NCI-H526 treated with DMSO at 0.1 percent for 48 hours (cell line): Measurements from ENCODE around the gene CELA2A.
"Not testable (repeated sequence)": the region's sequence is repeated elsewhere in the genome, so short reads cannot be mapped to it uniquely, and the experiment has no call there.

ENCODE experiments used
- DNase-seq: peaks from one replicate; lab custom pipeline; 2025; lab: John Stamatoyannopoulos, UW

The CELA2A gene

DNA sequence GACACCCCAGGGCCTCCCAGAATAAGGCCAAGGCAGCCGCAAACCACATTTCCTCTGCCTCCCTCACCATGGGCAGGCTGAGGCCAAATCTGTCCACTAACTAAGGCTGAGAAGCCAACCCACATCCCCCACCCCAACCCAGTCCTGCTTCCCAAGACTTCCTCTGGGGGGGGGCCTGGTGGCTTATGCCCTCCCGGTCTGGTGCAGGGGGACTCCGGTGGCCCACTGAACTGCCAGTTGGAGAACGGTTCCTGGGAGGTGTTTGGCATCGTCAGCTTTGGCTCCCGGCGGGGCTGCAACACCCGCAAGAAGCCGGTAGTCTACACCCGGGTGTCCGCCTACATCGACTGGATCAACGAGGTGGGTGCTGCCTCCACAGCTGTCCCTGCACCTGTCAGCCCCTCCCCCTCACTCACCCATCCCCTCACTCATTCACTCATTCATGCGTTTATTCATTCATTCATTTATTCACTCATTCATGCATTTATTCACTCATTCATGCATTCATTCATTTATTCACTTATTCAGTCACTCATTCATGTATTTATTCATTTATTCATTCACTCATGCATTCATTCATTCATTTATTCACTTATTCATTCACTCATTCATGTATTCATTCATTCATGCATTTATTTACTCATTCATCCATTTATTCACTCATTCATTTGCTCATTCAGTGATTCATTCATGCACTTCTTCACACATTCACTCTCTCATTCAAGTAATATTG is 11.0 kb upstream of the CELA2A start:
- no peak for DNase-seq

DNA sequence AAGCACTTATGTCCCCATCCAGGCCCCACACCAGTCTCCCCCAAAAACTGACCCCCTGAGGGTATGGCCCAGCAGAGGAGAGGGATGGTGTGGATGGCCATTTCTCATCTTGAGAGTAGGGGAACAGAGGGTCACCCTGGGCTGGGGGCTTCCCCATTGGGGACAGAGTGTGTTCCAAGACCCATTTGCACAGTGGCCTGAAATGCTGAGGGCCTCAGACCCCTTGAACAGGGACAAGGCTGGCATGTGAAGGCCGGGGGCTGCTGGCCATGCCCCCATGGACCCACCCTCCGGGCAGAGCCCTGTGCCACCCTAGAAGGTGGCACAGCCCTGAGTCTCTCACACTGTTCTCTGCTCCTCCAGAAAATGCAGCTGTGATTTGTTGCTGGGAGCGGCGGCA is 10.3 kb upstream of the CELA2A start:
- no peak for DNase-seq

DNA sequence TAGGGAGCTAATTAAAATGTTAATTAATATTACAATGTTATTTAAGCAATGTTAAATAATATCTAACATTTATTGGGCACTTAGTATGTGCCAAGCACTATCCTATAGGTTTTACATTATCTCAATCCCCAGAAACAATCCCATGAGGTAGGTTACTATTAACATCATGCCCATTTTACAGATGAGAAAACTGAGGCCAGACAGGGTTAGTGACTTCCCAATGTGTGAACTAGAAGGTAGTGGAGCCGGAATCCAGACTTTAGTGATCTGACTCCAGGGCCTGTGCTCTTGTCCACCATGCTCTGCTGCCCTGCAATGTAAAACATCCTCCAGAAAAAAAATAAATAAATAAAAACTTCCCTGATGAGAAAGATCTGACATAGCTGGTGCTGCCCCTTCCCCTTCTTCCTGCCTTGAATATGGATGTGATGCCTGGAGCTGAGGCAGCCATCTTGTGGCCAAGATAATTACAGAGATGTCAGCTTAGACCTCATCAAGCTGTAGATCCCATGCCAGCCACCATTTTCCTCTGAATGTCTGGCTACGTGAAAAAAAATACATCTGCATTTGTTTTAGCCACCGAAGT is 7.6 kb upstream of the CELA2A start:
- no peak for DNase-seq

DNA sequence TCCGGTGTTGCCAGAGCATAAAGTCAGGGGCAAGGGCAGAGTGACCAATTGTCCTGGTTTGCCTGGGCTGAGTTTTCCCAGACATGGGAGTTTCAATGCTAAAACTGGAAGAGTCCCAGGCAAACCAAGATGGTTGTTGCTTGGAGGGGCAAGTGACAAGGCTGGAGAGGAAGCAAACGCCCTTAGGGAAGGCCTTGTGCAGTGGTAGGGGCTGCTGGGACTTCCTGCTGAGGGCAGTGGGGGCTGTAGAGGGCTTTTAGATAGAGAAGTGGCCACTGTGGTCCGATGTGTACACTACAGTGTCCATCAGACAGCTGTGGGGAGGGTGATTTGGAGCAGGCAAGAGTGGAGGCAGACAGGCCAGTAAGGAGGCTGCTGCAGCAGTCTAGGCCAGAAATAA is 7.0 kb upstream of the CELA2A start:
- no peak for DNase-seq

DNA sequence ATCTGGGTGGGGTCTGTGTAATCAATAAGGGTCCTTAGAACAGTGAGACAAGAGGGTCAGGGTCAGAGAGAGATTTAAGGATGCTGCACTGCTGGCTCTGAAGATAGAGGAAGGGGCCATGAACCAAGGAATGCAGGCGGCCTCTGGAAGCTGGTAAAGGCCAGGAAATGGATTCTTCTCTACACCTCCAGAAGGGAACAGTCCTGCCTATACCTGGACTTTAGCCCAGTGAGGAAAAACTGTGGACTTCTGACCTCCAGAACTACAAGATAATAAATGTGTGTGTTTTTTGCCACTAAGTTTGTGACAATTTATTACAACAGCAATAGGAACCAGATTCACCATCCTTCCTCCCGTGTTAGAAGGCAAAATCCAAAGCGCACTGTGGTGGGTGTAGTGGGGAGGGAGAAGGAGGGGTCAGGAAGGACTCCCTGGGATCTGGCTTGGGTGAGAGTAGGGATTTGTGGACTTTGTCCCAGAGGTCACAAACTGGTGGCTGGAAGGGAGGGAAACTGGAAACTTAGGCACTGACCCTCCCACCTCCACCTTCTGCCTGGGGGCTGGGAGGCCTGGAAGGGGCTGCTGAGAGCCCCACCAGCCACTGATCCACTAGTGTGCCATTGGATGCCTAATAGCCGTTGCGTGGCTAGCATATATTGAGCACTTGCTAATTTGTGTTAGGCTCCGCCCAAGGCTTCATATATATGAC is 5.4 kb upstream of the CELA2A start:
- no peak for DNase-seq

DNA sequence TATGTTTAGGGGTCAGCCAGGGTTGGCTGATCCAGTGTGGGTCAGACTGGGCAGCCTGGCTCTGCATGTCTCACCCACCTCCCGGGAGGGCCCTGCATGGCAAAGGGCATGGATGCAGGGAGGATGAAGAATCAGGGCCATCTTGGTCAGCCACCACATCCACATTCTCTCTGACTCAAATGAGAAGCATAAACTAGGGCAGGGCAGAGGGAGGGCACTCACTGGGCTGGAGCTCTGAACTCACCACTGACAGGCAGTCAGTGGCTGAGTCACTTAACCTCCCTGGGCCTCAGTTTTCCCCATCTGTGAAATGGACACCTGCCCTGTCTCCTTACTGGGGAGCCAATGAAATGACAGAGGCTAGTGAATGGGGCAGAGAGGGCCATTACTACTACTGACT is 4.3 kb upstream of the CELA2A start:
- DNase-seq = no peak

DNA sequence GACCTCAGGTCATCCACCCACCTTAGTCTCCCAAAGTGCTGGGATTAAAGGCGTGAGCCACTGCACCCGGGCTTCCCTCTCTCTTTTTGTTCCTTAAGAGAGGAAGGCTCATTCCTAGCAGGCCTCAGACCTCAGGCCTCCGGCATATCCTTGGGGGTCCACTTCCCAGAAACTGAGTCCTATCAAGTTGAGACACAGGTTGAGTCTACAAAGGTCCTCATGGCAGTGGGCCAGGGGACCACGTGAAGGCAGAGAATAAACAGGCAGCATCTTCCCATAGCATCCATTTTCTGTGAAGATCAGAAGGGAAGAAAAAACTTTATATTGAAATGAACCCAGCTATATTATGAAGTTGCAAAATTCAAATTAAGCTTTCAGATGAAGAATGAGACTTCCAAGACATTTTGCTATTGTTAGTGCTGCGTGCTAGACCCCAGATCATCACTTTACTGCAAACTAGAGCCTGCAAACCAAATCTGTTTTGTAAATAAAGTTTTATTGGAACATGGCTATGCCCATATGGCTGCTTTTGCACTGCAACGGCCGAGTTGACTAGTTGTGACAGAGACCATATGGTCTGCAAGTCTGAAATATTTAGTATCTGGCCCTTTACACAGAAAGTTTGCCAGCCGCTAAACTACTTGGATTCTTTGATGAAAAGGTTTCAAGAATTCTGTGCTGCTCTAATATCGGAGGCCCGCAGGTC is 3.5 kb upstream of the CELA2A start:
- DNase-seq = no peak

DNA sequence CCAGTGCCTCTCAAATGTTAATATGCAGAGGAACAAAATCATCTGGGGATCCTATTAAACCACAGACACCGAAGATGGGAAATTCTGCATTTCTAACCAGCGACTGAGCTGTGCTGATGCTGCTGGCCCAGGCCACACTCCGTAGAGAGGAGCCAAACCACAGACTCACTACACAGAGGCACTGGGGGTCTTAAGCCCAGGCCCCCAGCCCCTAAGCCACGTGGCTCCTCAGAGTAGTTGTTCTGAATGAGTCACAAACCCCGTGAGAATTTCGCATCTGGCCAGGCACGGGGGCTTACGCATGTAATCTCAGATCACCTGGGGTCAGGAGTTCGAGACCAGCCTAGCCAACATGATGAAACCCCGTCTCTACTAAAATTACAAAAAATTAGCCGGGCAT is 2.8 kb upstream of the CELA2A start:
- no peak for DNase-seq

DNA sequence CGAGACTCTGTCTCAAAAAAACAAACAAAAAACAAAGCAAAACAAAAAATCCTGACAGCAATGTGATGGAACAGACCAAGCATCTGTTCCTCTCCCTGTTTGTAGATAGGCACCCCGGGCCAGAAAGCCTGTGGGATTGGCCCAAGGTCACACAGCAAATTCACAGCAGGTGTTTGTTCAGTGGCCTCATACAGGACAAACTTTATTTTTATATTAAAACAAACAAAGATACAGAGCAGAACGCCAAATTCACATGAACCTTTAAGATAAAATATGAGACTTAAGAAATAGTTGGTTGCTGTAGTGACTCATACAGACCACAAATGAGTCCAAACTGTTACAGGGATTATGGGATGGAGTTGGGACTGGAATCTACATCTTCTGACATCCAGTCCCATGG is 2.3 kb upstream of the CELA2A start:
- no peak for DNase-seq

DNA sequence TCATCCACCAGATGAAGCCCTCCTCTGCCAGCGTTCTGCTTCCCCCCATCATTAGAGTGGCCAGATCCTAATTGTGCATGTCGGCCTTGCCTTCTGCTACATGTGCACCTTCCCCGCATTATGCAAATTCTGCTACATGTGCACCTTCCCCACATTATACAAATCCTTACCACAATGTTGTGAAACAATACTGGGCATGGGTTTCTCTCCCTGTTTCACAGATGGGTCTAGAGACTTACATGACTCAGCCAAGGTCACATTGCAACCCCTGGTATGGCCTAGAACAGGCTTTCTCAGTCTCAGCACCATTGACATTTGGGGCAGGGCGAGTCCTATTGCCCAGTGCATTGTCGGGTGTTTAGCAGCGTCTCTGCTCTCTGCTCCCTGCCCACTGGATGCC is 1.0 kb upstream of the CELA2A start:
- DNase-seq = peak; percentile 81

DNA sequence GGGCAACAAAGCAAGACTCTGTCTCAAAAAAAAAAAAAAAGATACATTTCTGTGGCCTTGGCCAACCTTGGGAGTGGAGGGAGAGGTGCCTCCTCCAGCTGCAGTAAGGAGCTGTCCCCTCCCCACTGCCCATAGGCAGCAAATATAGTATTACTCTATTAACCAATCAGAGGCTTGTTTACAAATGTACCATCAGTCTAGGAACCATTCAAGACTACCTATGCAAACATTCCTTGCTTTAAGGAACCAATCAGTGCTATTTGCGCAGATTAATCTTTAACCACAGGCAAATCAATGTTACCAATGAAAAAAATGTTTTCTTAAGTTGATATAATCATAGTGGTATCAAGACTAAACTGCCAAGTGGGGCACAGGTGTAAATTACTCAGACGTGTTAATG is 1.1 kb downstream of the CELA2A start:
- no peak for DNase-seq

DNA sequence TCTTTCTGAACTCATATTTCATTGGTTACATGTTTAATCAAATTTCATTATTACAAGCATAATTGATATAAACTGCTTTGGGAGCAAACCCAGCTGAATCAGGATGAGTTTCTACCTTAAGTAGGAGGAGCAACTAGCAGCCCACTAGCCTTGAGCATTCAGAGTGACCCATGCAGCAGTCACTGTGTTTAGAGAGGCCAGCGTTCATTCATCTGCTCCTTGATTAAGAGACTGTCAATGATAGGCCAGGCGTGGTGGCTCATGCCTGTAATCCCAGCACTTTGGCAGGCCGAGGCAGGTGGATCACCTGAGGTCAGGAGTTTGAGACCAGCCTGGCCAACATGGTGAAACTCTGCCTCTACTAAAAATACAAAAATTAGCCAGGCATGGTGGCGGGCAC is 1.9 kb downstream of the CELA2A start:
- not testable (repeated sequence) for DNase-seq

DNA sequence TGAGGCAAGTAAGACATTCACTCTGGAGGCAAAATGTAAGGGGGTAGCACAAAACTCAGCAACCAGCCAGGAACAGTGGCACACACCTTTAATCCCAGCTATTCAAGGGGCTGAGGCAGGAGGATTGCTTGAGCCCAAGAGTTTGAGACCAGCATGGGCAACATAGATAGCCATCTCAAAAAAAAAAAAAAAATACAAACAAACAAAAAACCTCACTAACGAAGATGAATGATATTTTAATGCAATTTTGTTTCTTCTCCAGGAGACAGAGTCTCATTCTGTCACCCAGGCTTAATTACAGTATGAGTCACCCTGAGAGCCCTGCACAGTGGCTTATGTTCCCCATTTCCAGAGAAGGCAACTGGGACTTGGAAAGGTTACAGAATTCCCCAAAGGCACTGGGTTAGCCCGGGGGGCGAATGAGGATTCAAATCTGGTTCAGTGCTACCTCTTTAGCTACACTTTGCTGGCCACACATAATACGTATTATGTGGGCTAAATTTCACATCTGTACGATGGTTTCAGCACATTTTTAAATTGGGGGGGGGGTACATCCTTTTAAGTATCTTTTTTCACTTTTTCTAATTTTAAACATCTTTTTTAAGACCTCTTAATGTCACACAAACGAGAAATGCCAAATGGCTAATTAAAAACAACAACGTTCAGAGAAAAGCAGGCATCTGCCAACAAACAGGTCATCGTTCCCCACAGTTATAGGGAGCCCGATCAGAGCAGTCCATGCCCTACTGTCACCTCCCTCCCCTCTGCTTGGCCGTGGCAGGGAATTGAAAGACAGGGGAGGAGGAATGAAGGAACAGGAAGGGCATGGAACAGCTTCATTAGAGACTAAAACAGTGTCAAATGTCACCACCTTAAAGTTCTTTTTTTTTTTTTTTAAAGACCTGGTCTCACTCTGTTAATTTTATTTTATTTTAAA is 3.5 kb downstream of the CELA2A start:
- no peak for DNase-seq

DNA sequence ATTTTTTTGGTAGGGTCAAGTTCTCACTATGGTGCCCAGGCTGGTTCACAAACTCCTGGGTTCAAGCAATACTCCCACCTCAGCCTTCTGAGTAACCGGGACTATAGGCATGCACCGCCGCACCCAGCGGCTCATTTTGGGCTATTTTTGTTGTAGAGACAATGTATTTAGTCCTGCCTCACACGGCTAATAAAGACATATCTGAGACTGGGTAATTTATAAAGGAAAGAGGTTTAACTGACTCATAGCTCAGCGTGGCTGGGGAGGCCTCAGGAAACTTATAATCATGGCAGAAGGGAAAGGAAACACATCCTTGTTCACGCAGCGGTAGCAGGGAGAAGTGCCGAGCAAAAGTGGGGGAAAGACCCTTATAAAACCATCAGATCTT is 4.2 kb downstream of the CELA2A start:
- no peak for DNase-seq

DNA sequence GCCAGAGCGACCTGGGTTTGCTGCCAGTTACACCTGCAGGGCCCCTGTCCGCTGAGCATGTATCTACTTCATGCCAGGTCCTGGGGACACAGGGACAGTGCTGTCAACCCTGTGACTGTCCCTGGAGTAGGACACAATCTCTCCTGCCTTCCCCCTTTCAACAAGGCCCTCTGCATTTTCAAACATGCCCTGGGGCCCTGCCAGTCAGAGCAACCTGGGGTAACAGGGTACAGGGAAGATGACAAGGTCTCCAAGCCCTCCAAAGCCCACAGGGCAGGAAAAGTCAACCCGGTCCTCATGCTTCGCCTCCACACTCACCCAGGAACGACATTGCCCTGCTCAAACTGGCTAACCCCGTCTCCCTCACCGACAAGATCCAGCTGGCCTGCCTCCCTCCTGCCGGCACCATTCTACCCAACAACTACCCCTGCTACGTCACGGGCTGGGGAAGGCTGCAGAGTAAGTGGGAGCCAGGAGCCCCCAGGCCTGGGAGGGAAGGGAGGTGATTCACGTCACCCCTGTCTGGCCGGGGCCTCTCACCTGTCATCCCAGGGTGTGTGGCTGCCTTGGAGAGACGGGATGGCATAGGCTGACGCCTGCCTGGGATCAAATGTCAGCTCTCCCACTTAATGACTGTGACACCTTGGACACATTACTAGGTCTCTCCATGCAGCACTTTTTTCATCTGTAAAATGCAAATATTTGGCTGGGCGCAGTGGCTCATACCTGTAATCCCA is 6.7 kb downstream of the CELA2A start:
- peak; percentile 26 for DNase-seq

DNA sequence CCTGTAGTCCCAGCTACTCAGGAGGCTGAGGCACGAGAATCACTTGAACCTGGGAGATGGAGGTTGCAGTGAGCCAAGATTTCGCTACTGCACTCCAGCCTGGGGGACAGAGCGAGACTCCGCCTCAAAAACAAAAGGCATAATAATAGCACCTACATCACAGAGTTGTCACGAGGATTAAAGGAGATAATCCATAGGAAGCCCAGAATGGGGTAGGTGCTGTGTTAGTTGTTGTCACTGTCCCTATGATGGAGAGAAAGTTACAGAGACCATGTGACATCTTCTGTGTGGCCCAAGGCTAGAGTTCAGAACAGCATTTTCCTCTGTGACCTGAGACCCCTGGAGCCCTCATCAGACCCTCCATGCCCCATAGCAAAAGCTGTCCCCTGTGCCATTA is 7.4 kb downstream of the CELA2A start:
- DNase-seq = not testable (repeated sequence)

DNA sequence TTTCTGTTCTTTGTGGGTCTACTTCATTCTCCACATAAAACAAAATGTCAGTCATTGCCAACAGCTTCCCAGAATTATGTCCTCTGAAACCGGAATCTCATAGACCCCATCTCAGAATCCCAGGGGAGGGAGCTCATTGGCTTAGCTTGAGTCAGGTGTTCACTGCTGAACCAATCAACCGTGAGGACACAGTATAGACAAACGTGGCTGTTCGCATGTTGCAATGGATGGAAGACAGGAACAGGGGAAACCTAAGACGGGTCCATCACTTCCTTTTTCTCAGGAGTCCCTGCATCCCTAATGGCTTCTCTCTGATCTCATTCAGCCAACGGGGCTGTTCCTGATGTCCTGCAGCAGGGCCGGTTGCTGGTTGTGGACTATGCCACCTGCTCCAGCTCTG is 9.1 kb downstream of the CELA2A start:
- DNase-seq = no peak

DNA sequence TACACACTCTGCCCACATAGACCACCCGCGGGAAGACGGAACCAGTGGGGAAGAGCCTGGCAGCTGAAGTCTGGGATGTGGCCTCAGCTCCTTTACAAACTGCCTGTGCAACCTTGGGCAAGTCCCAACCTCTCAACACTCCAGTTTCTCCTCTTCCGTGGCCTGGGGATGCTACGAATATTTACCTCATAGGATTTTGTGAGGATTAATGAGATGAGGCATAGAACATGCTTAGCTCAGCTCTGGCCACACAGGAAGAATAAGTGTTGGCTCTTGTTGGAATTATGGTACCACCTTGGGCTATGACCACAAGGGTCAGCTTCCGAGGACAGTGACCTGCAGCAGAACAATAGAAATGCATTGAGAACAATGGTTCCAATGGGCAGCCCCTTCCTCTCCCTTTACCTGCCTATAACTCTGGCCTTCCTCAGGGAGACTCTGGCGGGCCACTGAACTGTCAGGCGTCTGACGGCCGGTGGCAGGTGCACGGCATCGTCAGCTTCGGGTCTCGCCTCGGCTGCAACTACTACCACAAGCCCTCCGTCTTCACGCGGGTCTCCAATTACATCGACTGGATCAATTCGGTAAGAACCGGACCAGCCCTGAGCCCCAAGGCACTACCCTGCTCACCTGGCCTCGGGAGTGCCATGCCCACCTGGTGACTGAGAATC is 10.6 kb downstream of the CELA2A start:
- DNase-seq = not testable (repeated sequence)

DNA sequence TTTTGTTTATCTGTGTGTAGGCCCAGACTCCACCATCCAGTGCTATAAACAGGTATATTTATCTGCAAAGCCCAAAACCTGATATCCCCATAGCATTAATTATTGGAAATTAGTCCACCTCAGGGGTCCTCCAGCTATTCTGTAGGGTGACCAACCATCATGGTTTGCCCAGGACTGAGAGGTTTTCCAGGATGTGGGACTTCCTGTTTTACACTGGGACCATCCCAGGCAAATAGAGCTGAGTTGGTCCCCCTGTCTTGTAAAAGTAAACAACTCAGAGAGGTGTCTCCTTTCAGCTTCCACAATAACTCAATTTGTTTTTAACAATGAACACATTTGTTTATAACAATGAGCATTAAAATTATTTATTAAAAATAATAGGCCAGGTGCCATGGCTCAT is 11.6 kb downstream of the CELA2A start:
- no peak for DNase-seq

DNA sequence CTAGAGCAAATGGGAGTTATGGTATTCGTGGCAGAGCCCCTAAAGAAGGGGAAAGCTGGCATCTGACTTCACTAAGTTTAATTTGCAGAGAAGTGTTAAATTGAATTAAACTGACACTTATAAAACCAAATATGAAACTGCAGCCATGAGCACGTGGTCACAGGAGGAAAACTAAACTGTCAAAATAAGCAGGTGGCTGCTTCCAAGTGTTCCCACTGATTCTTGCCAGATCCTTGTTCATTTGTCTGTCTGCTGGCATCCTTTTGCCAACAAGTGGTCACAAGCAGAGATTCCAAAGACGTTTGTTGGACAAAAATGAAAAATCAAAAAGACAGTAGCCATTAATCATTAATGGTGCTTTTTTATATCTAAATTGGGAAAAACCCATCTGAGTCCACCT is 12.8 kb downstream of the CELA2A start:
- DNase-seq = no peak
